Activated naive CD4-positive, alpha-beta T cell treated with Interleukin-2 at 50 U/mL for 16 hours (primary cell): Measurements from ENCODE around the gene LETMD1.
A peak's percentile ranks its signal among the peaks of the same experiment; 100 is the strongest.
"Not testable (repeated sequence)": the region's sequence is repeated elsewhere in the genome, so short reads cannot be mapped to it uniquely, and the experiment has no call there.

Source experiments
- DNase-seq: peaks from one replicate; pipeline ENCODE4 v3.0.0-alpha.2; 2020

LETMD1 gene

GRCh38 chr12:51078346-51078745, 30.2 kb downstream of the LETMD1 start:
- not testable (repeated sequence) for DNase-seq

- DNase-seq = not testable (repeated sequence)
These were observed 30.7 kb downstream of the LETMD1 start for GRCh38 chr12:51078866-51079265.

GRCh38 chr12:51080136-51080535, 32.0 kb downstream of the LETMD1 start:
- no peak for DNase-seq

GRCh38 chr12:51081421-51081820, 33.3 kb downstream of the LETMD1 start:
- DNase-seq = no peak

- DNase-seq = peak; percentile 27
These were observed 34.5 kb downstream of the LETMD1 start for GRCh38 chr12:51082561-51083125.

GRCh38 chr12:51083126-51083833, 35.2 kb downstream of the LETMD1 start, which contains the start of gene CSRNP2:
Gene CSRNP2 (minus strand): TSS chr12:51083596. CDS start chr12:51076561, 7,035 bp downstream.
- DNase-seq = peak; percentile 95

- DNase-seq = no peak
These were observed 37.6 kb downstream of the LETMD1 start for GRCh38 chr12:51085757-51086156.

- no peak for DNase-seq
These were observed 38.8 kb downstream of the LETMD1 start for GRCh38 chr12:51086933-51087332.

GRCh38 chr12:51087818-51088217, 39.7 kb downstream of the LETMD1 start:
- peak; percentile 36 for DNase-seq

GRCh38 chr12:51090705-51091229, 42.6 kb downstream of the LETMD1 start:
- DNase-seq = no peak

GRCh38 chr12:51098611-51099010, 50.5 kb downstream of the LETMD1 start:
- DNase-seq = no peak

GRCh38 chr12:51103977-51104376, 55.9 kb downstream of the LETMD1 start:
- no peak for DNase-seq

GRCh38 chr12:51108136-51108535, 60.0 kb downstream of the LETMD1 start:
- no peak for DNase-seq
